Common myeloid progenitor, CD34-positive (primary cell): ENCODE data around the gene L2HGDH.

Source experiments
- CTCF ChIA-PET: fragments of 350-600 bp; sonication (Branson Sonifier 250); formaldehyde crosslinking; loops from one replicate; lab custom pipeline; 2021; ENCODE audit warnings: antibody characterized with exemption; lab: Charles Lee
- POLR2A ChIA-PET: fragments of 350-600 bp; sonication (Branson Sonifier 250); formaldehyde crosslinking; loops from one replicate; lab custom pipeline; 2021; ENCODE audit warnings: antibody characterized with exemption; lab: Charles Lee
- DNase-seq, 3 donors: peaks; one replicate each; pipeline versions ENCODE4 v3.0.0 to v3.0.0-alpha.2; 2013
- H3K27ac ChIP-seq, 2 experiments: 1 replicate in 1 of 2; 2 replicates in 1 of 2; pipeline ENCODE4 v1.7.0; 2013; ENCODE audit warnings: inconsistent platforms in 2 of 2, low read length in 2 of 2, mild to moderate bottlenecking in 2 of 2, low read depth in 1 of 2, moderate library complexity in 1 of 2; ENCODE audit not compliant: severe bottlenecking in 2 of 2, insufficient read depth in 1 of 2, poor library complexity in 1 of 2
- H3K27me3 ChIP-seq, 5 experiments: replicated peaks in 2 of 5; 1 replicate in 3 of 5; 2 replicates in 2 of 5; pipeline versions ENCODE4 v1.6.1 to v1.7.0; 2013; ENCODE audit warnings: low read length in 4 of 5, mild to moderate bottlenecking in 2 of 5, moderate library complexity in 2 of 5, inconsistent platforms in 1 of 5; ENCODE audit not compliant: insufficient read depth in 5 of 5, control insufficient read depth in 4 of 5
- H3K36me3 ChIP-seq, 4 experiments: 1 replicate in 2 of 4; 2 replicates in 2 of 4; pipeline versions ENCODE4 v1.6.1 to v1.7.0; 2013; ENCODE audit warnings: low read length in 3 of 4, control low read depth in 1 of 4, mild to moderate bottlenecking in 1 of 4; ENCODE audit not compliant: control insufficient read depth in 4 of 4, insufficient read depth in 4 of 4
- H3K4me1 ChIP-seq, 4 experiments: 1 replicate in 3 of 4; 2 replicates in 1 of 4; pipeline versions ENCODE4 v1.6.1 to v1.7.1; 2013; ENCODE audit warnings: low read length in 3 of 4, mild to moderate bottlenecking in 3 of 4, control low read depth in 1 of 4, inconsistent platforms in 1 of 4, moderate library complexity in 1 of 4; ENCODE audit not compliant: control insufficient read depth in 4 of 4, insufficient read depth in 4 of 4; ENCODE audit errors: control extremely low read depth in 1 of 4
- H3K4me3 ChIP-seq, 7 experiments: 1 replicate in 4 of 7; 2 replicates in 3 of 7; pipeline versions ENCODE4 v1.5.1 to v1.7.0; 2013; ENCODE audit warnings: mild to moderate bottlenecking in 7 of 7, low read length in 6 of 7, moderate library complexity in 6 of 7, inconsistent platforms in 2 of 7, low read depth in 2 of 7, control low read depth in 1 of 7; ENCODE audit not compliant: insufficient read depth in 4 of 7, control insufficient read depth in 1 of 7; ENCODE audit errors: extremely low read depth in 1 of 7
- H3K9me3 ChIP-seq, 5 experiments: 1 replicate in 4 of 5; 2 replicates in 1 of 5; pipeline versions ENCODE4 v1.6.1 to v1.7.1; 2013; ENCODE audit warnings: low read length in 4 of 5, mild to moderate bottlenecking in 2 of 5, inconsistent platforms in 1 of 5, low read depth in 1 of 5, moderate library complexity in 1 of 5; ENCODE audit not compliant: control insufficient read depth in 4 of 5, insufficient read depth in 2 of 5; ENCODE audit errors: control extremely low read depth in 1 of 5
- WGBS: methylation state at CpG from one replicate; pipeline ENCODE4 v1.1.5; 2013; ENCODE audit not compliant: insufficient coverage; 5-methylcytosine and 5-hydroxymethylcytosine counted together

The L2HGDH gene

DNA sequence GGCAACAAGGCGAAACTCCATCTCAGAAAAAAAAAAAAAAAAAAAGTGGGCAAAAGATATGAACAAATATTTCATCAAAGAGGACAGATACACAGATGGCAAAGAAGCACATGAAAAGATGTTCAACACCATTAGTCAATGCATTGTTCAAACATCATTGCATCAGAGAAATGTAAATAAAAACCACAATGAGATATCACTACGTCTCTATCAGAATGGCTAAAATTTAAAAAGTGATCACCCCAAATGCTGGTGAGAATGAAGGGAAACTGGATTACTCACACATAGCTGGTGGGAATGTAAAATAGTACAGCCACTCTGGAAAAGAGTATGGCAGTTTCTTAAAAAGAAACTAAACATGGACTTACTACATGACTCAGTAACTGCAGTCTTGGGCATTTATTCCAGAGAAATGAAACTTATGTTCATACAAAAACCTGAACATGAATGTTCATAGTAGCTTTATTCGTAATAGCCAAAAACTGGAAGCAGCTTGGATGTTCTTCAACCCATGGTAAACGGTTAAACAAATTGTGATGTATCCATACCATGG, 3.6 kb downstream of the L2HGDH start:
- WGBS: 100% methylated on average over 2 of the region's 4 CpGs
- POLR2A ChIA-PET: no interaction called here
- H3K27me3 ChIP-seq: no peaks in the 10 kb centered on the region

GRCh38 chr14:50303744-50304471, 8.1 kb downstream of the L2HGDH start:
- Histone ChIP-seq H3K36me3 (peaks cover 0 to 14% (median 9%) of the 10 kb centered on the region in 4 experiments), H3K9me3 (no peaks in the 10 kb centered on the region), H3K27ac (no peak overlapping the region), H3K4me1 (no peaks in the 10 kb centered on the region), H3K4me3 (no peak overlapping the region), H3K27me3 (no peaks in the 10 kb centered on the region)
- peak; percentile 40 to 77 (median 63) for DNase-seq
- ChIA-PET POLR2A (no interaction called here), CTCF (interaction anchor here (0.5 to 1.0 kb wide), 2 partner anchors 14 to 78 kb away, joined by 3 read pairs; no protein-coding TSS in a partner anchor)
- WGBS: 86% methylated on average over 4 of the region's 8 CpGs

More for the DNA sequence above, 3.6 kb downstream of the L2HGDH start:
- peaks cover 8 to 20% (median 18%) of the 10 kb centered on the region in 4 experiments for H3K4me1 ChIP-seq
- CTCF ChIA-PET: interaction anchor here (0.8 to 1.0 kb wide), 2 partner anchors 28 to 130 kb away, joined by 3 read pairs; no protein-coding TSS in a partner anchor
- H3K36me3 ChIP-seq: no peaks in the 10 kb centered on the region
- no peak overlapping the region for H3K4me3 ChIP-seq
- no peaks in the 10 kb centered on the region for H3K9me3 ChIP-seq
- H3K27ac ChIP-seq: no peak overlapping the region
- DNase-seq: no peak

GRCh38 chr14:50301914-50302313, 10.1 kb downstream of the L2HGDH start:
- ChIA-PET CTCF (no interaction called here), POLR2A (no interaction called here)
- Histone ChIP-seq H3K27ac (no peak overlapping the region), H3K4me3 (no peak overlapping the region), H3K9me3 (no peaks in the 10 kb centered on the region), H3K36me3 (peaks cover 0 to 14% (median 9%) of the 10 kb centered on the region in 4 experiments), H3K27me3 (no peaks in the 10 kb centered on the region), H3K4me1 (no peaks in the 10 kb centered on the region)
- DNase-seq: no peak

GRCh38 chr14:50299585-50299984, 12.4 kb downstream of the L2HGDH start:
- CTCF ChIA-PET: no interaction called here
- WGBS: 100% methylated on average over 1 of the region's 2 CpGs

GRCh38 chr14:50290306-50290705, 21.7 kb downstream of the L2HGDH start:
- ChIA-PET CTCF (no interaction called here), POLR2A (interaction anchor here (0.6 kb wide), 1 partner anchor 98 kb away, joined by 4 read pairs; no protein-coding TSS in a partner anchor)
- Histone ChIP-seq H3K36me3 (peaks cover 10 to 17% (median 12%) of the 10 kb centered on the region in 4 experiments), H3K9me3 (no peaks in the 10 kb centered on the region), H3K27me3 (no peaks in the 10 kb centered on the region), H3K4me1 (no peaks in the 10 kb centered on the region), H3K27ac (no peak overlapping the region), H3K4me3 (no peak overlapping the region)
- no peak for DNase-seq
- no CpG with 5 or more reads among the region's 5 CpGs for WGBS

More at GRCh38 chr14:50299585-50299984, 12.4 kb downstream of the L2HGDH start:
- no peak for DNase-seq
- Histone ChIP-seq H3K4me3 (no peak overlapping the region), H3K4me1 (no peaks in the 10 kb centered on the region), H3K36me3 (peaks cover 0 to 14% (median 9%) of the 10 kb centered on the region in 4 experiments), H3K27me3 (no peaks in the 10 kb centered on the region), H3K27ac (no peak overlapping the region), H3K9me3 (no peaks in the 10 kb centered on the region)
- POLR2A ChIA-PET: no interaction called here

DNA sequence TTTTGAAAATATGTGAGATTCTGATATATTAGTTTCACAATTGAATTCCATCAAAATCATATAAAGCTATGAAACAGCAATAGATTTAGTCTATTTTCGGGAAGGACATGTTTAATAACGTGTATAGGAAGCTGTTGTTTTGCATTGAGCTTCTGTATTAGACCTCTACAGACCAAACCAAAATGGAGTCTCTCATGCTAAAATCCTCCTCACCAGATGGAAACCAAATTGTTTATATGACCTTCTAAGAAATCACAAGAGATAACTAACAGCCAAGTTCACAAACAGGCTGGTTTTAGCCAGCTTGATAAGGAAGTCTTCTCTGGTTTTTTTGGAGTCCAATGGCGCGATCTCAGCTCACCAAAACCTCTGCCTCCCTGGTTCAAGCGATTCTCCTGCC, 23.9 kb downstream of the L2HGDH start:
- Histone ChIP-seq H3K9me3 (no peaks in the 10 kb centered on the region), H3K27me3 (no peaks in the 10 kb centered on the region), H3K27ac (no peak overlapping the region), H3K4me3 (no peak overlapping the region), H3K36me3 (peaks cover 7 to 10% (median 8%) of the 10 kb centered on the region in 4 experiments), H3K4me1 (no peaks in the 10 kb centered on the region)
- no peak for DNase-seq
- 100% methylated on average over 3 of the region's 5 CpGs for WGBS
- CTCF ChIA-PET: no interaction called here
- POLR2A ChIA-PET: no interaction called here

DNA sequence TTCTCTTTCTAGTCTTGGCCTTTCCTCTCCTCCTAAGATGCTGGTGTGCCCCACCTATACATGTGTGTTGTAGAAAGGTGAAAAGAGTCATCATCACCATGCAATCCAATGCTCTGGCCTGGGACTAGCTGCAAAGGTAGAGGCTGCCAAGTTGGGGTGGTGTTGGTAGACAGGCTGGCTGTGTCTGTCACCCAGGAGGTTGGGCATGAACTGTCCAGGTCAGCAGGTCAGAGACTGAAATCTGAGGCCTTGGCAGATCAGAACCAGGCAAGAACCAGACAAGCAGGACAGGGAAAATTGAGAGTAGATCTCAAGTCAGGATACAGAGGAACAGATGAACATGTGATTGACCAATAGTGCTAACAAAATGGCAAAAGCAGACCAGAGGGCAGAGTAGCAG, 26.2 kb downstream of the L2HGDH start:
- Histone ChIP-seq H3K27me3 (no peaks in the 10 kb centered on the region), H3K27ac (no peak overlapping the region), H3K36me3 (peaks cover 0 to 17% (median 7%) of the 10 kb centered on the region in 4 experiments), H3K4me3 (no peak overlapping the region), H3K4me1 (no peaks in the 10 kb centered on the region), H3K9me3 (no peaks in the 10 kb centered on the region)
- ChIA-PET POLR2A (no interaction called here), CTCF (no interaction called here)
- DNase-seq: no peak
